ENCODE measurements around the gene BAG1.
A peak's percentile ranks its signal among the peaks of the same experiment; 100 is the strongest.

Gene BAG1

DNA sequence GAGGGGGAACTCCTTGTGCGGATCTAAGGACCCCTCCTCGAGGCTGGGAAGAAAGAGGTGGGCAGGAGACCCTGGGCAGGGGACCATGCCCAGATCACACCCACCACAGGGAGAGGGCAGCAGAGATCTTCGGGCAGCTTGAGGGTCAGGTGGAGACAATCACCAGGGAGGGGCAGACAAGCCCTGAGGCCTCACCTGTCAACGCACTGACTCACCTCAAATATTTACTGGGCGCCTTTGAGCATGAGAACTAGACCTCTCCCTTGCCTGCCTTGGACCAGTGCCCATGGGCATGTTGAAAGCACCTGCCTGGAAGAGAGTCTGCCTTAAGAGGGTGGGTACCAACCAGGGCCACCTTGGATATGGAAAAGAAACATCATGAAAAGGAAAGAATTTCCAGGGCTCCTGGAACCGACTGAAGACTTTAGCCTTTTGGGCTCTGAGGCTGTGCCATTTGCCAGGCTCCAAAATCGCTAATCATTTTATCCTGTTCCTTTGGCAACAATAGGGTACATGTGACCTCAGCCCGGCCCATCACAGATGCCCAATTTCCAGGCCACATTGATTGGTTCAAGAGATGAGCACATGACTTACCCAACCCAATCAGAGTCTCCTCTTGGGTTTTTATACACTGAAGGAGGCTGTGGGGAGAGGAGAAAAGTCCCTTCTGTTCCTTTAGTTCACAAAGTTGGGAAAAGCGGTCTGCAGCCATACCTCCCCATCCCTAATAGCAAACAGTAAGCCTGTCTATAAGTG lies 35.0 kb downstream of the BAG1 start:
- no peak overlapping the region for H3K4me3 ChIP-seq
- no peak for DNase-seq (ENCODE audit: low spot score in 2 of 2)
- H3K27me3 ChIP-seq (ENCODE audit: low read depth): peaks cover 5% of the 10 kb centered on the region; the same call in 1 of the 2 replicates
- no peaks in the 10 kb centered on the region for H3K9me3 ChIP-seq
- in situ Hi-C loops (cut with MboI; ENCODE audit: low sequenced_read_pairs): loop anchor here (5.0 kb wide), 1 partner anchor 147 kb away; no protein-coding TSS in a partner anchor
- peaks cover 5% of the 10 kb centered on the region for H3K4me1 ChIP-seq
- no peaks in the 10 kb centered on the region for H3K36me3 ChIP-seq (replicated peaks)

DNA sequence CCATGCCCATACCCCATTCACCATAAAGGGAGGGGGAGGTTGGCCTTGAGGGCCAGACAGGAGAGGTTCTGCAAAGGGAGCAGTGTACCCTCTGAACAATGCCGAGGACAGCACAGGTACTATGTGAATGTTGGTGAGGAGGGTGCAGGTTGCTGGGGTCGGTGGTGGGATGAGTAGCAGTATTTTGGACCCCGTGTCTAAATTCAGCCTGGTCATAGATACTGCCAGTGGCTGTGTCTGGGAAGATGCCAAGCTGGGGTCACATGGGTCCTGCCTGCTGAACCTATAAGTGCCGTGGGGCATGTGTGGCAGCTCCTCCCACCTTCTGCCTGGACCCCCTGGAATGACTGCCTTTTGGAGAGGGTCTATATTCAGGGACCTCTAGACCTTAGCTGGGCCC lies 35.9 kb downstream of the BAG1 start:
- H3K9me3 ChIP-seq: no peaks in the 10 kb centered on the region
- peaks cover 5% of the 10 kb centered on the region; the same call in 1 of the 2 replicates for H3K27me3 ChIP-seq (ENCODE audit: low read depth)
- peaks cover 5% of the 10 kb centered on the region for H3K4me1 ChIP-seq
- in situ Hi-C loops (cut with MboI; ENCODE audit: low sequenced_read_pairs): loop anchor here (5.0 kb wide), 1 partner anchor 146 kb away; no protein-coding TSS in a partner anchor
- no peak for DNase-seq (ENCODE audit: low spot score in 2 of 2)
- H3K36me3 ChIP-seq (replicated peaks): no peaks in the 10 kb centered on the region
- H3K4me3 ChIP-seq: no peak overlapping the region

DNA sequence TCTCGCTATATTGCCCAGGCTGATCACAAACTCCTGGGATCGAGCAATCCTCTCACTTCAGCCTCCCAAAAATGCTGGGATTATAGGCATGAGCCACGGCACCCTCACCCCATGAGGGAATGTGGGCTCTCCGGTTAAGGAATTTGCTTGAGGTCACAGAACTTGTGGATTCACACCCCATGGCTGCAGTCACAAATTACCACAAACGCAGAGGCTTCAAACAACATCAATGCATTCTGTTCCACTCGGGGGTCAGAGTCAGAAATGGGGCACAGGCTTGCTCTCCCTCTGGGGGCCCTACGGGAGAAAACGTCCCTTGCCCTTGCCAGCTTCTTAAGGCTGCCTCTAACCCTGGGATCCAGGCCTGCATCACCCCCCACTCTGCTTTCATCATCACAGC lies 36.8 kb downstream of the BAG1 start:
- Histone ChIP-seq H3K36me3 (replicated peaks) (no peaks in the 10 kb centered on the region), H3K9me3 (no peaks in the 10 kb centered on the region), H3K4me1 (peaks cover 5% of the 10 kb centered on the region), H3K4me3 (no peak overlapping the region), H3K27me3 (ENCODE audit: low read depth) (peaks cover 5% of the 10 kb centered on the region; the same call in 1 of the 2 replicates)
- in situ Hi-C loops (cut with MboI; ENCODE audit: low sequenced_read_pairs): loop anchor here (5.0 kb wide), 1 partner anchor 145 kb away; no protein-coding TSS in a partner anchor
- no peak for DNase-seq (ENCODE audit: low spot score in 2 of 2)

DNA sequence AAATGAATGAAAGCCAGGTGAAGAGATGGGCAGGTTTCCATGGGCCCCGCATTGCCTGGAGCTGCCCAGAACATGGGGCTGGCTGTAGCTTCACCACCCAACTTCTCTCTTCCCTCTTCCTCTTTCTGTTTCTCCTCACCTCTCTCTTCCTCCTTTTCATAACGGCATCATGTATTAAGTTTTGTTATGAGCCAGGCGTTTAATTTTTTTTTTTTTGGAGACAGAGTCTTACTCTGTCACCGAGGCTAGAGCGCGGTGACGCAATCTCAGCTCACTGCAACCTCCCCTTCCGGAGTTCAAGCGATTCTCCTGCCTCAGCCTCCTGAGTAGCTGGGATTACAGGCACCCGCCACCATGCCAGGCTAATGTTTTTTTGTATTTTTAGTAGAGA lies 37.5 kb downstream of the BAG1 start:
- Histone ChIP-seq H3K4me1 (peaks cover 5% of the 10 kb centered on the region), H3K9me3 (no peaks in the 10 kb centered on the region), H3K36me3 (replicated peaks) (no peaks in the 10 kb centered on the region), H3K27me3 (ENCODE audit: low read depth) (peaks cover 5% of the 10 kb centered on the region; the same call in 1 of the 2 replicates), H3K4me3 (no peak overlapping the region)
- DNase-seq (ENCODE audit: low spot score in 2 of 2): no peak
- in situ Hi-C loops (cut with MboI; ENCODE audit: low sequenced_read_pairs): loop anchor here (5.0 kb wide), 1 partner anchor 145 kb away; no protein-coding TSS in a partner anchor

DNA sequence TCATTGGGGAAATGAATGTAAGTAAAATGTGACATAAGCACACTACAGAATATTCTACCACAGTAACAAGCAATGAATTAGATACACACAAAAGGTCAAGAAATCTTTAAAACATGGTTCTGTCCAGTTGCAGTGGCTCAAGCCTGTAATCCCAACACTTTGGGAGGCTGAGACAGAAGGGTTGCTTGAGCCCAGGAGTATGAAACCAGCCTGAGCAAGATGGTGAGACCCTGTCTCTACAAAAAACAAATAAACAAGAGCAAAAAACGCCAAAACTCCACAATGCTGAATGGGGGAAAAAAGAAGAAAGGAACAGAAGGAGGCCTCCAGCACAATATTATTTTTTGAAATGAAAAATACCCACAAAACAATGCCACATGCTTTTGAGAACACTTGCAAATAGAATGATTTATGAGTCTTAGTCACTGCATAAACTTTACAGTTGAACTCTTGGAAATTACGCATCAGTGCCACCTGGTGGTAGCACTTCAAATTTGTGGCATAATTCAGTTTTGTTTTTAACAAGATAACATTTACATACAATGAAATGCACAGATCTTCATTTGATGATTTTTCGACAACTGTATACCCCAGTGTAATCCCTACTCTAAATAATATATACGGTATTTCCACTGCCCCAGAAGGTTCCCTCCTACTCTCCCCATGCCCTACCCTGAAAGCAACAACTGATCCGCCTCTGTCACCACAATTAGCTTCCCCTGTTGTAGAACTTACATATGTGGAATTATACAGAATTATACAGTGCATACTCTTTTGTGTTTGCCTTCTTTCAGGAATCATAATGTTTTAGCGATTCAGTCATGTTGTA lies 39.0 kb downstream of the BAG1 start:
- Histone ChIP-seq H3K4me1 (peaks cover 5% of the 10 kb centered on the region), H3K9me3 (no peaks in the 10 kb centered on the region), H3K4me3 (no peak overlapping the region), H3K27me3 (ENCODE audit: low read depth) (no peaks in the 10 kb centered on the region), H3K36me3 (replicated peaks) (no peaks in the 10 kb centered on the region)
- peak; percentile 79 to 80 for DNase-seq (ENCODE audit: low spot score in 2 of 2)
- in situ Hi-C loops (cut with MboI; ENCODE audit: low sequenced_read_pairs): loop anchor here (5.0 kb wide), 1 partner anchor 143 kb away; no protein-coding TSS in a partner anchor

DNA sequence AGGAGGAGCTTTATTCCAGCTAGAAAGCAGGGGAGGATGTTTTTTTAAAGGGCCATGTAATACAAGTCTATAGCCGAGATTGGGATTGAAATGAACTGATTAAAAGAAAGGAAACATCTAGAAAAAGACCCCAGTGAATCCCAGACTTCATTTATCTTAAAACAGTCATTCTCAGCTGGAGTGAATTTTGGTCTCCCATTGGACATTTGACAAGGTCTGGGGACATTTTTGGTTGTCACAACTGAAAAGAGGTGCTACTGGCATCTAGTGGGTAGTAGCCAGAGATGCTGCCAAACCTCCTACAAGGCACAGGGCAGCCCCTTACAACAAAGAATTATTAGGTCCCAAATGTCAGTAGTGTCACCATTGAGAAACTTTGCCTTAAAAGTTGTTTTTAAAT lies 40.8 kb downstream of the BAG1 start:
- in situ Hi-C loops (cut with MboI; ENCODE audit: low sequenced_read_pairs): no loop called here

DNA sequence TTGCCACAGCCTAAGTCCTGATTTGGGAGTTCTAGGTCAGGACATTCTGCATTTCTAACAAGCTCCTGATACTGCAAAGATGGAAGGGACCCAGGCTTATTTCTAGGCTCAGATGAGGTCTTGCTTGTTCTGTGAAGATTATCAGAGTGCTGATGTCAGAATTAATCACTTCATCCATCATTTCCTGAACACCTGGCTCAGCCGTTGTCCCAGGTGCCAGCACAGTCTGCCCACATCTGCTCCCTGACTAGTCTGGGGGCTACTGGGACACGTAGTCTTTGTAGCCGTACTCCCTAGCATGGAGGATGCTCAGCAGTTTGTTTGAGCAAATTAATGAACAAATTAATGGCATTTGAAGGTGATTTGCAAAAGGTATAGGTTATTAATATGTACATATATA lies 42.5 kb downstream of the BAG1 start:
- H3K27me3 ChIP-seq (ENCODE audit: low read depth): peaks cover 5% of the 10 kb centered on the region; the same call in 1 of the 2 replicates
- in situ Hi-C loops (cut with MboI; ENCODE audit: low sequenced_read_pairs): no loop called here
- peaks cover 5% of the 10 kb centered on the region for H3K4me1 ChIP-seq
- no peaks in the 10 kb centered on the region for H3K9me3 ChIP-seq
- no peak for DNase-seq (ENCODE audit: low spot score in 2 of 2)
- H3K36me3 ChIP-seq (replicated peaks): no peaks in the 10 kb centered on the region
- H3K4me3 ChIP-seq: no peak overlapping the region

More for the DNA sequence above, 40.8 kb downstream of the BAG1 start:
- Histone ChIP-seq H3K36me3 (replicated peaks) (no peaks in the 10 kb centered on the region), H3K4me3 (no peak overlapping the region), H3K4me1 (peaks cover 5% of the 10 kb centered on the region), H3K9me3 (no peaks in the 10 kb centered on the region), H3K27me3 (ENCODE audit: low read depth) (no peaks in the 10 kb centered on the region)
- no peak for DNase-seq (ENCODE audit: low spot score in 2 of 2)

DNA sequence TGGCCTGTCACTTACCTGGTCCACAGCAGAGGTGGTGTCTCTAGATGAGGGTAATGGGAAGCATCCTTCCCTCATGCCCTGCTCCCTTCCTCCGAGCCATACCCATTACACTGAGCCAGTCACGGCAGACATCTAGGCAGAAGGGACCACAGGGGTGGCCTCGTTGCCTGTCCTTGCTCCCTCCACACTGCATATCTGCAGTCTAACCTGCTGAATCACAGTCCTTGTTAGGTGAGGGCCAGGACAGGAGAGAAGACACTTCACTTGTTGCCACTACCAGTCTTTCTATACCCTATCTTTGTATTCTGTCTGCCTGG lies 43.0 kb downstream of the BAG1 start:
- no peak for DNase-seq (ENCODE audit: low spot score in 2 of 2)
- in situ Hi-C loops (cut with MboI; ENCODE audit: low sequenced_read_pairs): no loop called here
- no peaks in the 10 kb centered on the region for H3K9me3 ChIP-seq

DNA sequence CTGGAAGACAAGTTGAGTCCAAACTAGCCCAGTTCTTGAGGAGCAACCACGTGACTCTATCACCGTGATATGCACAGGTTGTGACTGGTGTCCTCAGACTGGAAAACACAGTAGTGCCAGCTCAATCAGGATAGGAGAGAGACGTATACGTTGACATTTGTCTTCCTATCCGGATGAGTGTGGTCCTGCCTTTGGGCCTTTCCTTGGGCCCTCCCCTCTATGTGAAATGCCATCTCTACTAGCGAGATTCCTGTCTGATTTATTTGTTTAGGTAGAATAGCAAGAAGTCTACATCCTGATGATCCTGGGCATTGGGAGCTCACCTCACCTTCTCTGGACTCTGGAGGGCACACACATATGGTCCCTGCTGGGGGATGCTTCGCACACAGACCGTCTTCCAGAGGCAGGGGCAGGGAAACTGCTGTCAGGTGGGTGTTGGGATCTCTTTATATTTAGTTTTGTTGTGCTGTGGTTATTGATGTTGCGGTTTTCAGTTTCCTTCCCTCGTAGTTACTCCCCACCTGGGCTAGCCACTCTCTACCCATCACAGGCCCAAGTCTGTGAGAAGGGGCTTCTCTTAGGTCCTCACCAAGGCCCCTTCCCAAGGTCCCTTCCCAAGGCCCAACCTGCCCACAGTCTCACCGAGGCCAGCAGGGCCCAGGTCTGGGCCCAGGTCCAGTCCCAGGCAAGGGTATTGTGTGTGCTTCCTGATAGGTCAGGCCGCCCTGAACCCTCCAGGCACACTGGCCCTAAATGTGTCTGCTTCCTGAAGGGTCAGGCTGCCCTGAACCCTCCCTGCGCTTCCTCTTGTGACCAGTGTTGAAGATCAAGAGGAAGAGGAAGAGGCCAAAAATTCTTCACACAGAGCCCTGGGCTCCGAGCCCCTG lies 43.6 kb downstream of the BAG1 start:
- peaks cover 16% of the 10 kb centered on the region for H3K27me3 ChIP-seq (ENCODE audit: low read depth)
- no peak for DNase-seq (ENCODE audit: low spot score in 2 of 2)
- in situ Hi-C loops (cut with MboI; ENCODE audit: low sequenced_read_pairs): no loop called here
- H3K9me3 ChIP-seq: no peaks in the 10 kb centered on the region
- no peak overlapping the region for H3K4me3 ChIP-seq
- H3K4me1 ChIP-seq: peaks cover 5% of the 10 kb centered on the region
- no peaks in the 10 kb centered on the region for H3K36me3 ChIP-seq (replicated peaks)

More for the DNA sequence above, 43.0 kb downstream of the BAG1 start:
- Histone ChIP-seq H3K36me3 (replicated peaks) (no peaks in the 10 kb centered on the region), H3K4me3 (no peak overlapping the region), H3K27me3 (ENCODE audit: low read depth) (peaks cover 10% of the 10 kb centered on the region), H3K4me1 (peaks cover 5% of the 10 kb centered on the region)

DNA sequence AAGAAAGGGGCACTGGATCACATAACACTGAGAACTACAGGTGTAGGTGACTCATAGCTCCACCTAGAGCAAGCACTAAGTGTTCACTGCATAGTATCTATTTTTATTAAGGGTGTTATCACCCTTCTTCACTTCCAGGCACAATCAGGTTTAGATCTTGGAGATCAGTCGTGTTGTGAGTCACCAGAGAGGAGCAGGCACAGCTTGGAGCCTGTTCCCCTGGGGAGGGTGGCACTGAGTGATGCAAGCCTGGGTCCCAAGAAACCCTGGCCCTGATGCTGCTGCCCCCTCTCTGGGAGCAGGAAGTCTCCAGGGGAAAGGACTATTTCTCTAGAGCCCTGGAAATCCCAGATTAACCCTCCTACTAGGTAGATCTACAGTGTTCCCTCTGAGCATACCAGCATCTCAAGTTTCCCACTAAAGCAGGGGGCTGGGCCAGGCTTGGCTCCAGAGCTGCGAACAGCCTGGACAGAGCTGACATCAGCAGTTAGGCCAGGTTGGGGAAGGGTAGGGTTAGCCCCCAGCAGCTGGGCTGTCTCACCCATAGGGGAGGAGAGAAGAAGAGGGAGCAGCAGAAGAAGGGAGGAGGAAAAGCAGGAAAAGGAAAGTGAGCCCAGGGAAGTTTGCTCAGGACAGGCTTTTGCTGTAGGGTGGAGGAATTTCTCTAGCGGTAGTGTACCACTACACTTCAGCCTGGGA lies 52.7 kb downstream of the BAG1 start:
- in situ Hi-C loops (cut with MboI; ENCODE audit: low sequenced_read_pairs): no loop called here
- no peak overlapping the region for H3K4me3 ChIP-seq

DNA sequence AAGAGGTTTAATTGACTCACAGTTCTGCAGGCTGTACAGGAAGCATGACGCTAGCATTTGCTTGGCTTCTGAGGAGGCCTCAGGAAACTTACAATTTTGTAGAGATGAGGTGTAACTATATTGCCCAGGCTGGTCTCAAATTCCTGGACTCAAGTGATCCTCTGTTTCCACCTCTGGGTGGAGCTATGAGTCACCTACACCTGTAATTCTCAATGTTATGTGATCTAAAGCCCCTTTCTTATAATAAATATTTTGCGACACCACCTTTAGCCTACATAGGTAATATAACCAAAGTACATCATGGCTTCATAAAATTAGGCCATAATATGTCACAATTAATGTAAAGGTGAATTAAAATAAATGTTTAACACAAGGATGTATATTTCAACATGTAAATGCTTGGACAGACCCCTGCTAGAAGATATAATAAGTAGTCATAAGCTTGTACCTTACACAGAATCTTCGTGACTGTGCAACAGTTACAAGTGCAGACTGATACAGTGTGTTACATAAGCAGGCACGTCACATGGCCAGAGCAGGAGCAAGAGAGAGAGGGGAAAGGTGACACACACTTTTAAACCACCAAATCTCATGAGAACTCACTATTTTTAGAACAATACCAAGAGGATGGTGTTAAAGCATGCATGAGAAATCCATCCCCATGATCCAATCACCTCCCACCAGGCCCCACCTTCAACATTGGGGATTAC lies 54.3 kb downstream of the BAG1 start:
- no peaks in the 10 kb centered on the region for H3K36me3 ChIP-seq (replicated peaks)
- in situ Hi-C loops (cut with MboI; ENCODE audit: low sequenced_read_pairs): no loop called here
- peaks cover 6% of the 10 kb centered on the region for H3K27me3 ChIP-seq (ENCODE audit: low read depth)
- H3K4me1 ChIP-seq: no peaks in the 10 kb centered on the region
- H3K9me3 ChIP-seq: no peaks in the 10 kb centered on the region
- DNase-seq (ENCODE audit: low spot score in 2 of 2): no peak
- no peak overlapping the region for H3K4me3 ChIP-seq

More for the DNA sequence above, 52.7 kb downstream of the BAG1 start:
- no peak for DNase-seq (ENCODE audit: low spot score in 2 of 2)
- H3K36me3 ChIP-seq (replicated peaks): no peaks in the 10 kb centered on the region
- no peaks in the 10 kb centered on the region for H3K4me1 ChIP-seq
- peaks cover 14% of the 10 kb centered on the region for H3K27me3 ChIP-seq (ENCODE audit: low read depth)
- H3K9me3 ChIP-seq: no peaks in the 10 kb centered on the region

DNA sequence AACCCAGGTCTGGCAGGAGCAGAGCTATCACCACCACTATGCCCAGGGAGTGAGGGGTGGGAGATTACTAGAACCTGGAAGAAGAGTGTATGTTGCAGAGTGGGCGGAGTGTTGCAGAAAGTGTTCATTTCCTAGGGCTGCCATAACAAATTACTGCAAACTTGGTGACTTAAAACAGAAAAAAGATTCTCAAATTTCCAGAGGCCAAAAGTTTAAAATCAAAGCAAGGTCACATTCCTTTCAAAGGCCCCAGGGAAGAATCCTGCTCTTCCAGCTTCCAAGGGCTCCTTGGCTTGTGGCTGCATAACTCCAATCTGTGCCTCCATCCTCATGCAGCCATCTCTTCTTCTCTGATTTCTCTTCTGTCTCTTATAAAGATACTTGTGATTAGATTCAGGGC lies 55.1 kb downstream of the BAG1 start:
- in situ Hi-C loops (cut with MboI; ENCODE audit: low sequenced_read_pairs): no loop called here

More for the DNA sequence above, 55.1 kb downstream of the BAG1 start:
- H3K4me3 ChIP-seq: no peak overlapping the region
- H3K27me3 ChIP-seq (ENCODE audit: low read depth): peaks cover 14% of the 10 kb centered on the region
- no peaks in the 10 kb centered on the region for H3K9me3 ChIP-seq
- H3K36me3 ChIP-seq (replicated peaks): no peaks in the 10 kb centered on the region
- no peaks in the 10 kb centered on the region for H3K4me1 ChIP-seq
- no peak for DNase-seq (ENCODE audit: low spot score in 2 of 2)

Data from HAP-1 (cell line).